Gastrocnemius medialis (tissue), 4 donors: ENCODE data around the gene SNAI1.
"Not testable (repeated sequence)": the region's sequence is repeated elsewhere in the genome, so short reads cannot be mapped to it uniquely, and the experiment has no call there.

ENCODE experiments used
- POLR2A ChIP-seq, 2 donors: fragments of 450-650 bp; IDR thresholded peaks; one replicate each; pipeline ENCODE4 v1.6.1; 2017; ENCODE audit warnings: antibody characterized with exemption in 2 of 2, mild to moderate bottlenecking in 2 of 2, moderate library complexity in 2 of 2
- TF ChIP-seq, protein P1 (sequence below), 5 experiments: fragments of 450-650 bp in 3 of 5; fragments of 200-600 bp in 2 of 5; sonication (generic) in 2 of 5; IDR thresholded peaks in 4 of 5; conservative IDR thresholded peaks in 1 of 5; 1 replicate in 4 of 5; 2 replicates in 1 of 5; pipeline ENCODE4 v1.5.1; 2016 to 2019; ENCODE audit warnings: antibody characterized with exemption in 5 of 5, mild to moderate bottlenecking in 3 of 5, moderate library complexity in 3 of 5

DNA sequence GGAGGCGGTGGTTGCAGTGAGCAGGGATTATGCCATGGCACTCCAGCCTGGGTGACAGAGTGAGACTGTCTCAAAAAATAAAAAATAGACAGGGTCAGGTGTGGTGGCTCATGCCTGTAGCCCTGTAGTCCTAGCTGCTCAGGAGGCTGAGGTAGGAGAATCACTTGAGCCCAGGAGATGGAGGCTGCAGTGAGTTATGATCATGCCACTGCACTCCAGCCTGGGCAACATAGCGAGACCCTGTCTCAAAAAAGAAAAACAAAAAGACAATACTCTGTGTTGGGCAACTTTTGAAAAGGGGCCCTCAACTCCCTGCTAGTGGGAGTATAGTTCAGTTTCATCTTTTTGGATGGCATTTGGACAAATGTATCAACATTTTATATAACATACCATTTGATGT lies 5.0 kb upstream of the SNAI1 start:
- TF ChIP-seq, protein P1, sequence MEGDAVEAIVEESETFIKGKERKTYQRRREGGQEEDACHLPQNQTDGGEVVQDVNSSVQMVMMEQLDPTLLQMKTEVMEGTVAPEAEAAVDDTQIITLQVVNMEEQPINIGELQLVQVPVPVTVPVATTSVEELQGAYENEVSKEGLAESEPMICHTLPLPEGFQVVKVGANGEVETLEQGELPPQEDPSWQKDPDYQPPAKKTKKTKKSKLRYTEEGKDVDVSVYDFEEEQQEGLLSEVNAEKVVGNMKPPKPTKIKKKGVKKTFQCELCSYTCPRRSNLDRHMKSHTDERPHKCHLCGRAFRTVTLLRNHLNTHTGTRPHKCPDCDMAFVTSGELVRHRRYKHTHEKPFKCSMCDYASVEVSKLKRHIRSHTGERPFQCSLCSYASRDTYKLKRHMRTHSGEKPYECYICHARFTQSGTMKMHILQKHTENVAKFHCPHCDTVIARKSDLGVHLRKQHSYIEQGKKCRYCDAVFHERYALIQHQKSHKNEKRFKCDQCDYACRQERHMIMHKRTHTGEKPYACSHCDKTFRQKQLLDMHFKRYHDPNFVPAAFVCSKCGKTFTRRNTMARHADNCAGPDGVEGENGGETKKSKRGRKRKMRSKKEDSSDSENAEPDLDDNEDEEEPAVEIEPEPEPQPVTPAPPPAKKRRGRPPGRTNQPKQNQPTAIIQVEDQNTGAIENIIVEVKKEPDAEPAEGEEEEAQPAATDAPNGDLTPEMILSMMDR (IDR thresholded peaks at IDR 0.05 in 4 of 5, conservative IDR thresholded peaks at IDR 0.05 in 1 of 5) = not testable (repeated sequence)
- TF ChIP-seq POLR2A (IDR thresholded peaks at IDR 0.05) = not testable (repeated sequence)
